K562 (cell line): ENCODE results near the gene TTBK1. TPM values are rescaled to one million over a fixed set of nuclear protein-coding genes. Genes with fewer than 3 reads are reported as not detected.

ENCODE experiments used
- ATAC-seq: fragments of 200-7000 bp; cut with Tn5 transposase; 3 replicates; pipeline ENCODE4 v1.9.1; 2020; ENCODE audit warnings: moderate library complexity
- BruUV-seq: library from RNA; stranded (reverse); fragments of 400-500 nt; replicated peaks from 2 replicates; lab custom pipeline; 2021; lab: Mats Ljungman, UMichigan
- CTCF ChIA-PET: fragments of 300-600 bp; formaldehyde crosslinking; extraction: SDS; loops from one replicate; lab custom pipeline; 2021; ENCODE audit warnings: low intra/inter-chr PET ratio; lab: Yijun Ruan, JAX
- POLR2A ChIA-PET: fragments of 300-600, 350-650 bp; sonication (Branson Sonifier 250); formaldehyde crosslinking; extraction: SDS; loops from one replicate; lab custom pipeline; 2021; ENCODE audit warnings: antibody characterized with exemption, inconsistent platforms; lab: Yijun Ruan, JAX
- DNase-seq, 4 experiments: peaks; one replicate each; pipeline versions ENCODE4 v3.0.0 to v3.0.0-alpha.2; 2011 to 2018; ENCODE audit warnings: low spot score in 3 of 4, mixed read lengths in 3 of 4; ENCODE audit errors: extremely low read depth in 1 of 4
- FAIRE-seq: peaks from 2 replicates; lab custom pipeline; 2011; peaks lifted over from hg19 to GRCh38; lab: Jason Lieb, UNC
- H2AFZ ChIP-seq: 2 replicates; pipeline ENCODE4 v1.6.0; 2011; ENCODE audit warnings: low read depth, low read length, control low read depth, inconsistent platforms
- H3K27ac ChIP-seq: fragments of 200-600 bp; 3 replicates; pipeline ENCODE4 v1.8.0; 2011; ENCODE audit warnings: low read depth, mild to moderate bottlenecking, control low read depth, inconsistent platforms, low read length, moderate library complexity, mixed read lengths; ENCODE audit errors: extremely low read depth
- H3K27me3 ChIP-seq, 2 experiments: fragments of 300-600 bp in 1 of 2; 2 replicates in 1 of 2; 3 replicates in 1 of 2; pipeline versions ENCODE4 v1.6.0 to v1.8.0; 2011; ENCODE audit warnings: inconsistent platforms in 2 of 2, low read length in 2 of 2, mild to moderate bottlenecking in 1 of 2, mixed read lengths in 1 of 2, moderate library complexity in 1 of 2; ENCODE audit not compliant: control insufficient read depth in 2 of 2, insufficient read depth in 2 of 2
- H3K36me3 ChIP-seq: fragments of 300-600 bp; 3 replicates; pipeline ENCODE4 v1.8.0; 2011; ENCODE audit warnings: mild to moderate bottlenecking, low read length, inconsistent platforms; ENCODE audit not compliant: control insufficient read depth, insufficient read depth
- H3K4me1 ChIP-seq, 2 experiments: fragments of 200-600 bp in 1 of 2; replicated peaks in 1 of 2; 2 replicates in 1 of 2; 3 replicates in 1 of 2; pipeline versions ENCODE4 v1.5.1 to v1.8.0; 2011; ENCODE audit warnings: inconsistent platforms in 2 of 2, low read length in 2 of 2, mild to moderate bottlenecking in 1 of 2, mixed read lengths in 1 of 2, moderate library complexity in 1 of 2; ENCODE audit not compliant: control insufficient read depth in 2 of 2, insufficient read depth in 2 of 2
- H3K4me2 ChIP-seq: 2 replicates; pipeline ENCODE4 v1.6.1; 2011; ENCODE audit warnings: low read length, control low read depth, inconsistent platforms, mixed read lengths; ENCODE audit not compliant: insufficient read depth
- H3K4me3 ChIP-seq: fragments of 200-600 bp; sonication (generic), shearing (Covaris generic); 2 replicates; pipeline ENCODE4 v1.5.1; 2016; ENCODE audit warnings: control low read depth, inconsistent platforms
- H3K79me2 ChIP-seq: fragments of 200-600 bp; 3 replicates; pipeline ENCODE4 v1.8.0; 2011; ENCODE audit warnings: low read length, inconsistent platforms; ENCODE audit not compliant: control insufficient read depth, insufficient read depth
- H3K9ac ChIP-seq, 2 experiments: 2 replicates each; pipeline versions ENCODE4 v1.6.0 to v1.6.1; 2011; ENCODE audit warnings: low read depth in 2 of 2, low read length in 2 of 2, control low read depth in 1 of 2, inconsistent platforms in 1 of 2, mild to moderate bottlenecking in 1 of 2, mixed read lengths in 1 of 2; ENCODE audit not compliant: insufficient read depth in 1 of 2
- H3K9me1 ChIP-seq: one replicate; pipeline ENCODE4 v1.6.0; 2011; ENCODE audit warnings: inconsistent platforms, mild to moderate bottlenecking, low read length, moderate library complexity; ENCODE audit not compliant: control insufficient read depth, insufficient read depth
- H3K9me3 ChIP-seq: replicated peaks from 2 replicates; pipeline ENCODE4 v1.5.1; 2011; ENCODE audit warnings: low read depth, low read length, inconsistent platforms; ENCODE audit not compliant: control insufficient read depth, insufficient read depth
- H4K20me1 ChIP-seq: replicated peaks from 2 replicates; pipeline ENCODE4 v1.6.1; 2011; ENCODE audit warnings: low read length, inconsistent platforms, mixed read lengths; ENCODE audit not compliant: control insufficient read depth, insufficient read depth
- EZH2 ChIP-seq: IDR thresholded peaks from 2 replicates; pipeline ENCODE4 v1.6.1; 2012; ENCODE audit warnings: low read depth, mild to moderate bottlenecking, inconsistent platforms, low read length, borderline replicate concordance
- FOXP1 ChIP-seq: sonication (generic); formaldehyde crosslinking; IDR thresholded peaks from 2 replicates; pipeline ENCODE4 v1.8.0; 2022; ENCODE audit warnings: mild to moderate bottlenecking, missing genetic modification reagents
- MCM2 ChIP-seq: fragments of 450-650 bp; IDR thresholded peaks from 2 replicates; pipeline ENCODE4 v1.6.1; 2017; ENCODE audit warnings: low read depth, mild to moderate bottlenecking
- NCOA4 ChIP-seq: fragments of 450-650 bp; IDR thresholded peaks from 2 replicates; pipeline ENCODE4 v1.6.1; 2018; ENCODE audit warnings: mild to moderate bottlenecking; ENCODE audit not compliant: partially characterized antibody
- RBBP5 ChIP-seq: fragments of 200-600 bp; sonication (generic); IDR thresholded peaks from 2 replicates; pipeline ENCODE4 v1.6.1; 2012; ENCODE audit warnings: borderline replicate concordance, mild to moderate bottlenecking, low read length, control low read depth, inconsistent platforms; ENCODE audit not compliant: insufficient read depth, poor library complexity, severe bottlenecking
- RNF2 ChIP-seq: sonication (generic); IDR thresholded peaks from 2 replicates; pipeline ENCODE4 v1.6.1; 2016
- ZNF134 ChIP-seq: fragments of 250-450 bp; sonication (Bioruptor Pico); conservative IDR thresholded peaks from 2 replicates; pipeline ENCODE4 v1.4.0; 2020
- ZNF24 ChIP-seq: fragments of 450-650 bp; IDR thresholded peaks from 2 replicates; pipeline ENCODE4 v1.6.1; 2016
- ZNF41 ChIP-seq: fragments of 250-450 bp; sonication (Bioruptor Pico); conservative IDR thresholded peaks from 2 replicates; pipeline ENCODE4 v1.4.0; 2020; ENCODE audit warnings: mild to moderate bottlenecking
- WGBS: fragments of 100-300 bp; shearing (Covaris generic); methylation state at CpG from one replicate; pipeline ENCODE4 v1.1.6; 2016; ENCODE audit warnings: low coverage, mixed read lengths; ENCODE audit not compliant: insufficient coverage; ENCODE audit errors: missing lambda C conversion rate; 5-methylcytosine and 5-hydroxymethylcytosine counted together
- in situ Hi-C: fragments of 300-500 bp; cut with MboI; formaldehyde crosslinking; loops from 4 replicates; pipeline ENCODE4 v1.15.0; 2018; ENCODE audit warnings: inconsistent platforms, mixed read lengths
- intact Hi-C: fragments of 100-400 bp; cut with micrococcal nuclease; formaldehyde crosslinking; loops from 2 replicates; pipeline ENCODE4 v1.14.2; 2022
- polyA plus RNA-seq, 8 experiments: library from polyadenylated mRNA; depleted of rRNA in 4 of 8; stranded (reverse) in 5 of 8; unstranded in 3 of 8; fragments of >200 nt; fragmentation: Nextera tagmentation in 2 of 8; fragmentation: Illumina TruSeq in 1 of 8; extraction: Ambion mirVana in 2 of 8; extraction: Trizol in 1 of 8; gene quantifications; 2 replicates each; pipeline versions ENCODE4 v1.2.1 to v1.2.3, GENCODE V29; 2011 to 2014; ENCODE audit warnings: inconsistent platforms in 1 of 8, missing spikeins in 1 of 8
- total RNA-seq, 7 experiments: library from RNA; depleted of rRNA in 6 of 7; stranded (reverse); fragments of >200 nt in 6 of 7; fragmentation: Illumina TruSeq in 2 of 7; extraction: Trizol in 2 of 7; gene quantifications; 2 replicates each; pipeline versions ENCODE4 v1.2.1 to v1.2.3, GENCODE V29; 2011 to 2021; ENCODE audit warnings: low replicate concordance in 1 of 7
- TF ChIP-seq, protein P1 (sequence below): fragments of 200-800 bp; sonication (Bioruptor generic); IDR thresholded peaks from 2 replicates; pipeline ENCODE4 v1.6.1; 2017; ENCODE audit warnings: missing genetic modification characterization, missing compliant biosample characterization
- TF ChIP-seq, protein P2 (sequence below): fragments of 250-450 bp; sonication (Bioruptor Pico); IDR thresholded peaks from 2 replicates; pipeline ENCODE4 v1.8.0; 2022; ENCODE audit warnings: moderate library complexity, mild to moderate bottlenecking, inconsistent platforms
- TF ChIP-seq, protein P3 (sequence below): fragments of 450-650 bp; IDR thresholded peaks from one replicate; pipeline ENCODE4 v1.6.1; 2018; ENCODE audit warnings: mild to moderate bottlenecking, moderate library complexity; ENCODE audit not compliant: partially characterized antibody

TTBK1 gene
- total and polyA plus RNA-seq, 9 of the 15 experiments (the other 6 are each of a cell fraction or from before 2014, with no cell fraction given): not detected

DNA sequence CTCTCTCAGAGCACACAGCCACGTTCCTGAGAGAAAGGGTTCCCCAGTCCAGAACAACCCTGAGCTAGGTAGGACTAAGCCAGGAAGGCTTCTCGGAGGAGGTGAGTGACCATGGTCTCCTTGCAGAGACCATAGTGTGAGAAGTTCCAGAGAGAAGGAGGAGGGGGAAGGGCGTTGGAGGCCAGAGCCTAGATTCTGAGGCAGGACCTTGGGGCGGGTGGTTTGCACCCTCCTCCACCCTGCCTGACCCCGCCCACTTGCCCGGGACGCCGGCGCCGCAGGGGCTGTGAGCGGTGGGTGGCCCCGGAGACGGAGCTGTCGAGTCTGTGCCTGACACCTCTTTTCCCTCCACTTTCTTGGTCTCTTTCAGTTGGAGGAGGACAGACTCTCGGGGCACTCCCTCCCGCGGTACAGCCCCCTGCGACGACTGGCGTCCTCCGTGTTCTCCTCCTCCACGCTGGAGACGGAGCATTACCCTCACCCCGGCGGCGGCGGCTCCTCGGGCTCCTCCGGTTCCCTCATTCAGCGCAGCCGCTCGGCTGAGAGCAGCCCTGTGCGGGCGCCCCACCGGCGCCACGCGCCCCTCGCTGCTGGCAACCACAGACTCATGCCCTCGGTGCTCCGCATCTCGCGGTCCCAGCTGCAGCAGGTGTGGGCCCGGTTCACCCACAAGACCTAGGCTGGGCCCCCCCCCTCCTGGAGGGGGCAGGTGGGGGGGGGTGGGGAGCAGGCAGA is 26.2 kb downstream of the TTBK1 start:
- no peak overlapping the region for H3K4me3 ChIP-seq
- H3K9ac ChIP-seq: peak overlapping the region in 1 of 2 experiments; percentile 71; a peak in 2 of 4 replicates
- peak; percentile 63 for ATAC-seq
- DNase-seq: peak; percentile 66 to 92 (median 80)
- peaks cover 5 to 26% of the 10 kb centered on the region in 2 experiments for H3K27me3 ChIP-seq
- H4K20me1 ChIP-seq: 0 out of 2 replicates have a peak, but pooled peaks cover 10% of the 10 kb centered on the region
- ChIA-PET POLR2A (interaction anchor here (0.5 to 2.2 kb wide), 6 partner anchors 11 to 339 kb away, joined by 3 to 19 read pairs (median 4); partner anchors contain the start of gene SLC22A7), CTCF (no interaction called here)
- H3K27ac ChIP-seq: no peak overlapping the region
- no peaks in the 10 kb centered on the region for H3K36me3 ChIP-seq
- peaks cover 28 to 34% of the 10 kb centered on the region in 2 experiments for H3K4me1 ChIP-seq
- peak overlapping the region; percentile 51 for H3K4me2 ChIP-seq
- in situ Hi-C loops: loop anchor here (5.0 kb wide), 1 partner anchor 63 kb away; no protein-coding TSS in a partner anchor
- BruUV-seq: no TSS peak
- H2AFZ ChIP-seq: peak overlapping the region; percentile 86
- no peaks in the 10 kb centered on the region for H3K79me2 ChIP-seq
- WGBS: 19% methylated on average over 44 of the region's 44 CpGs
- no peak for FAIRE-seq
- intact Hi-C loops: loop anchor here (10.0 kb wide), 2 partner anchors 365 to 805 kb away; no protein-coding TSS in a partner anchor
- no peaks in the 10 kb centered on the region for H3K9me1 ChIP-seq
- no peaks in the 10 kb centered on the region for H3K9me3 ChIP-seq
- TF ChIP-seq ZNF134 (CRISPR knock-in tag) (no peak), RNF2 (no peak), ZNF24 (no peak), MCM2 (no peak), RBBP5 (no peak), FOXP1 (no peak), ZNF41 (CRISPR knock-in tag) (no peak), EZH2 (no peak), NCOA4 (no peak)
- TF ChIP-seq, protein P1, sequence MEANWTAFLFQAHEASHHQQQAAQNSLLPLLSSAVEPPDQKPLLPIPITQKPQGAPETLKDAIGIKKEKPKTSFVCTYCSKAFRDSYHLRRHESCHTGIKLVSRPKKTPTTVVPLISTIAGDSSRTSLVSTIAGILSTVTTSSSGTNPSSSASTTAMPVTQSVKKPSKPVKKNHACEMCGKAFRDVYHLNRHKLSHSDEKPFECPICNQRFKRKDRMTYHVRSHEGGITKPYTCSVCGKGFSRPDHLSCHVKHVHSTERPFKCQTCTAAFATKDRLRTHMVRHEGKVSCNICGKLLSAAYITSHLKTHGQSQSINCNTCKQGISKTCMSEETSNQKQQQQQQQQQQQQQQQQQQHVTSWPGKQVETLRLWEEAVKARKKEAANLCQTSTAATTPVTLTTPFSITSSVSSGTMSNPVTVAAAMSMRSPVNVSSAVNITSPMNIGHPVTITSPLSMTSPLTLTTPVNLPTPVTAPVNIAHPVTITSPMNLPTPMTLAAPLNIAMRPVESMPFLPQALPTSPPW (CRISPR knock-in tag): 0 out of 2 replicates have a peak, but pooled peaks have one; percentile 26
- TF ChIP-seq, protein P2, sequence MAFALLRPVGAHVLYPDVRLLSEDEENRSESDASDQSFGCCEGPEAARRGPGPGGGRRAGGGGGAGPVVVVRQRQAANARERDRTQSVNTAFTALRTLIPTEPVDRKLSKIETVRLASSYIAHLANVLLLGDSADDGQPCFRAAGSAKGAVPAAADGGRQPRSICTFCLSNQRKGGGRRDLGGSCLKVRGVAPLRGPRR: no peak
- TF ChIP-seq, protein P3, sequence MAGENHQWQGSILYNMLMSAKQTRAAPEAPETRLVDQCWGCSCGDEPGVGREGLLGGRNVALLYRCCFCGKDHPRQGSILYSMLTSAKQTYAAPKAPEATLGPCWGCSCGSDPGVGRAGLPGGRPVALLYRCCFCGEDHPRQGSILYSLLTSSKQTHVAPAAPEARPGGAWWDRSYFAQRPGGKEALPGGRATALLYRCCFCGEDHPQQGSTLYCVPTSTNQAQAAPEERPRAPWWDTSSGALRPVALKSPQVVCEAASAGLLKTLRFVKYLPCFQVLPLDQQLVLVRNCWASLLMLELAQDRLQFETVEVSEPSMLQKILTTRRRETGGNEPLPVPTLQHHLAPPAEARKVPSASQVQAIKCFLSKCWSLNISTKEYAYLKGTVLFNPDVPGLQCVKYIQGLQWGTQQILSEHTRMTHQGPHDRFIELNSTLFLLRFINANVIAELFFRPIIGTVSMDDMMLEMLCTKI: no peak
